ENCODE data around the gene IRF2BPL.

IRF2BPL gene

DNA sequence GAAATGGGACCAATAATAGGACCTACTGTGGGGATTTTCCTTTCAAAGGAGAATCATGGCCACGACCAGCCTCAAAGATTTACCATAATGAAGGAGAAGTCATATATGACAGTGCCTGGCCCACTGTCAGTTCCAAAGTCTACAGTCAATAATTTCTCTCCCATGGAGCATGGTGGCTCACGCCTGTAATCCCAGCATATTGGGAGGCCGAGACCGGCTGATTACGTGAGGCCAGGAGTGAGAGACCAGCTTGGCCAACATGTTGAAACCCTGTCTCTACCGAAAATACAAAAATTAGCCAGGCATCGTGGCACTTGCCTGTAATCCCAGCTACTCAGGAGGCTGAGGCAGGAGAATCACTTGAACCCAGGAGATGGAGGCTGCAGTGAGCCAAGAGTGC is 13.8 kb downstream of the IRF2BPL start:
- no peak for DNase-seq (ENCODE audit: low spot score)
- in situ Hi-C loops (cut with MboI; ENCODE audit: low sequenced_read_pairs, unreplicated experiment) = no loop called here
- TF ChIP-seq, protein P1, sequence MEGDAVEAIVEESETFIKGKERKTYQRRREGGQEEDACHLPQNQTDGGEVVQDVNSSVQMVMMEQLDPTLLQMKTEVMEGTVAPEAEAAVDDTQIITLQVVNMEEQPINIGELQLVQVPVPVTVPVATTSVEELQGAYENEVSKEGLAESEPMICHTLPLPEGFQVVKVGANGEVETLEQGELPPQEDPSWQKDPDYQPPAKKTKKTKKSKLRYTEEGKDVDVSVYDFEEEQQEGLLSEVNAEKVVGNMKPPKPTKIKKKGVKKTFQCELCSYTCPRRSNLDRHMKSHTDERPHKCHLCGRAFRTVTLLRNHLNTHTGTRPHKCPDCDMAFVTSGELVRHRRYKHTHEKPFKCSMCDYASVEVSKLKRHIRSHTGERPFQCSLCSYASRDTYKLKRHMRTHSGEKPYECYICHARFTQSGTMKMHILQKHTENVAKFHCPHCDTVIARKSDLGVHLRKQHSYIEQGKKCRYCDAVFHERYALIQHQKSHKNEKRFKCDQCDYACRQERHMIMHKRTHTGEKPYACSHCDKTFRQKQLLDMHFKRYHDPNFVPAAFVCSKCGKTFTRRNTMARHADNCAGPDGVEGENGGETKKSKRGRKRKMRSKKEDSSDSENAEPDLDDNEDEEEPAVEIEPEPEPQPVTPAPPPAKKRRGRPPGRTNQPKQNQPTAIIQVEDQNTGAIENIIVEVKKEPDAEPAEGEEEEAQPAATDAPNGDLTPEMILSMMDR (IDR thresholded peaks at IDR 0.05; ENCODE audit: borderline replicate concordance, control extremely low read depth, extremely low read depth, insufficient read depth, missing control alignments) = no peak

DNA sequence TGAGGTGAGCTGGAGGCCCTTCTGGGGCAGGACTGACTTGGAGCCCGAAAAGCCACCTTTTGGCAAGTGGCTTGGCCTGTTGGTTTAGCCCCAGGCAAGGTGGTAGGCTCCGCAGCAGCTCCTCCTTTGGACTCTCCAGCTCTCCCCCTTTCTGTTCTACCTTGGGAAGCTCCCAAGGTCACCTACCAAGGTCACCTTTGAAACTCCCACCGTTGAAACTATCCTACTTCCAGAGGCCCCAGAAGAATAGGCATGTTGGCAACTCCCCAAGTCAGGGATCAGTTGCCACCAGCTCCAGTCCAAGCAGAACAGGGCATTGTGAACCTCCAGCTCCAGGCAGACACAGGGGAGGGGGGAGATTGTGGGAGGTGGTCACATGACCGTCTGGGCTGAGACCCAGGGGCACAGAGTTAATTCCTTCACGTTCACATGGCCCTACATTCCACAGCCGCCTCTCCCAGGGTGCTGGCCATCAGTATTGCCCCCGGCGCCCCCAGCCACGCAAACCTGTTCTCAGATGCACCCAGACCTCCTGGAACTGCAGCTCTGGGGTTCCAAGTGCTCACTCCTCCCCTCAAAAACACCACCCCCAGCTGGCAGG is 14.4 kb downstream of the IRF2BPL start:
- in situ Hi-C loops (cut with MboI; ENCODE audit: low sequenced_read_pairs, unreplicated experiment) = no loop called here
- TF ChIP-seq, protein P1 (IDR thresholded peaks at IDR 0.05; ENCODE audit: borderline replicate concordance, control extremely low read depth, extremely low read depth, insufficient read depth, missing control alignments) = no peak
- no peak for DNase-seq (ENCODE audit: low spot score)

DNA sequence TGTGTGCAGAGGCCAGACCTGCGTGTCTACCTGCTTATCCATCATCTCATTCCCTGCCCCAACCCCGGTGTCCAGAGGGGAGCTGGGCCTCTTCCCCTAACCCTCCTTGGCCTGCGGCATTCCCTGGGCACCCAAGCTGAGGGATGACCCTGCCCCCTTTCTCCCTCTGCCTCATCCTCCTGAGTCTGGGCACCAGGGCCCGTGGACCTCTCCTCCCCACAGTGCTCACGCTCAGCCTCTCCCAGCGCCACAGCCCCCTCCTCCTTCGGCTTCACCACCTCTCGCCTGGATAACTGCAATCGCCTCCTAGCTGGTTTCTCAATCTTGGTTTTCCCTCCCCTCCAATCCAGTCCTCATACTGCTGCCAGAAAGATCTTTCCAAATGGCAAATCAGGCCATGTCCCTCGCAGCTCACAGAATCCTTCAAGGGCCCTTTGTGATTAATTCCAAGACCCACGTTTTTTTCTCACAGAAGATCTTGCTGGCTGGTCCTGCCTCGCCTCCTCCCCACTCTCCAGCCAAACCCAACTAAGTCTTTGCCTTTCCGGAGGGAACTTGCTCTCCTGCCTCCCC is 16.2 kb downstream of the IRF2BPL start:
- in situ Hi-C loops (cut with MboI; ENCODE audit: low sequenced_read_pairs, unreplicated experiment) = no loop called here
- no peak for DNase-seq (ENCODE audit: low spot score)
- TF ChIP-seq, protein P1 (IDR thresholded peaks at IDR 0.05; ENCODE audit: borderline replicate concordance, control extremely low read depth, extremely low read depth, insufficient read depth, missing control alignments) = no peak

DNA sequence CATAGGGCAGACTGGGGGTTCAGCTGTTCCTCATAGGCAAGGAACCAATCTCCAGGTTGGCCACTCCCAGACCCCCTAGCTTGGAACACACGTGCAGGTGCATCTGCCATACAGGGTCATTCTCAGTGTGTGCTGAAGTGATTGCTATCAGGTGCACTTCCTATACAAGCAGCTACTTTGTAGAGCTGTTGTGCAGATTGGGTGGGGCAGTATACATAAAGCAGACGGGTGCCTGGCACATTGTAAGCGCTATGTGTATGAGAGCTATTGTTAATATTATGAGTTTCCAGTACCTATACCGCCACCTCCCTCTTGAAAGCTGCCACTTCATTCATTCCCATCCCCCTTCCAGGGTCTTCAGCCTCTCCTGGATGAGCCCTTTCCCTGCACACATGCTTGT is 17.3 kb downstream of the IRF2BPL start:
- no peak for DNase-seq (ENCODE audit: low spot score)
- TF ChIP-seq, protein P1 (IDR thresholded peaks at IDR 0.05; ENCODE audit: borderline replicate concordance, control extremely low read depth, extremely low read depth, insufficient read depth, missing control alignments) = no peak
- in situ Hi-C loops (cut with MboI; ENCODE audit: low sequenced_read_pairs, unreplicated experiment) = no loop called here

DNA sequence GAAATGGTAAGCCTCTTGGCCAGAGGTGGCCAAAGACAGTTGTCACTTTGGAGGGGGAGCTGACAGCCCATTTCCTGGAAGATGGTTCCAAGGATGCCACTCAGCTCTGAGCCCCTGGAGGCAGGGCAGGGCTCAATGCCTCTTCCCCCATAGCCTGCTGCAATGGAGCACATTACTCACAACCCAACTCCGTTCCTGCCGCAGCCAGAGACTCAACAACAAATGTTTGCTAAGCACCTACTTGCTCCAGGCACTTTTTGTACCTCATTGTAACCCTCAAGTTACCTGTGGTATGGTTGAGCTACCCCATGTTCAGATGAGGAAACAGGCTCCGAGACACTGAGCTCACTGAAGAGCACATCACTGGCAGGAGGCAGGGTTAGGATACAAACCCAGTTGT is 19.5 kb downstream of the IRF2BPL start:
- no peak for DNase-seq (ENCODE audit: low spot score)
- in situ Hi-C loops (cut with MboI; ENCODE audit: low sequenced_read_pairs, unreplicated experiment) = no loop called here
- TF ChIP-seq, protein P1 (IDR thresholded peaks at IDR 0.05; ENCODE audit: borderline replicate concordance, control extremely low read depth, extremely low read depth, insufficient read depth, missing control alignments) = no peak

DNA sequence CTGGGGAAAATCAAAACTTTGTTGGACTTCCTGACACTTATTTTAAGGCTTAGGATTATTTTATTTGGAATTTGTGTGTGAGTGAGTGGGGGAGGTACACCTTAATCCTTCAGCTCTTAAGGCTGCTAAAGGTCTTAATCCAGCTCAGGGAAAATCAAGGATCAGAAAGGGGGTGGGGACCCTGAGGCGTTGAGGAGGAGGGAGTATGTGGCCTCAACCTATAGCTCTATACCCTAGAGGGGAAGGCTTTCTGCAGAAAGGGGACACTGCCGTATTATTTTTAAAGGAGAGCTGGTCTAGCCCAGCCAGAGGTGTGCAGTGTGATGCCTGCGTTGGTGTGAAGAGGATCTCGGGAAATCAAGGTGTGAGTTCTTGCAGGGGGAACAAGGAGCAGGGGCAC is 20.0 kb downstream of the IRF2BPL start:
- in situ Hi-C loops (cut with MboI; ENCODE audit: low sequenced_read_pairs, unreplicated experiment) = no loop called here
- TF ChIP-seq, protein P1 (IDR thresholded peaks at IDR 0.05; ENCODE audit: borderline replicate concordance, control extremely low read depth, extremely low read depth, insufficient read depth, missing control alignments) = no peak
- DNase-seq (ENCODE audit: low spot score) = no peak

Measured in GM13976 (cell line).